B cell (primary cell): Measurements from ENCODE around the gene ARHGEF17.

Source experiments
- CTCF ChIP-seq: fragments of 200-600 bp; IDR thresholded peaks from one replicate; pipeline ENCODE4 v1.8.0; 2022; ENCODE audit warnings: antibody characterized with exemption, mild to moderate bottlenecking
- EZH2 ChIP-seq: IDR thresholded peaks from 2 replicates; pipeline ENCODE4 v1.6.1; 2012; ENCODE audit warnings: borderline replicate concordance, low read depth, mild to moderate bottlenecking, moderate library complexity, low read length; ENCODE audit not compliant: insufficient read depth, poor library complexity, severe bottlenecking

- TF ChIP-seq CTCF (no peak), EZH2 (no peak)
These were observed 17.2 kb downstream of the ARHGEF17 start for GRCh38 chr11:73325036-73325981.
